ENCODE measurements around the gene WNK2. TPM values are rescaled to one million over a fixed set of nuclear protein-coding genes. Genes with fewer than 3 reads are reported as not detected.

Gene WNK2
- total and polyA plus RNA-seq, 2 donors (not counting 3 experiments of a cell fraction or from before 2014, with no cell fraction given), result not detected

- Histone ChIP-seq H3K9ac (replicated peaks; ENCODE audit: extremely low read depth, insufficient read depth, low read length) (no peak overlapping the region), H3K79me2 (ENCODE audit: control insufficient read depth, insufficient read depth, low read length) (no peaks in the 10 kb centered on the region), H3K27ac (ENCODE audit: insufficient read depth, low read depth, low read length) (no peak overlapping the region), H3K27me3 (ENCODE audit: control insufficient read depth in 2 of 2, insufficient read depth in 2 of 2, low read length in 2 of 2) (peaks cover 40 to 44% of the 10 kb centered on the region in 2 experiments), H3K4me2 (ENCODE audit: insufficient read depth, low read length) (no peak overlapping the region), H3K9me1 (replicated peaks; ENCODE audit: control insufficient read depth, extremely low read depth, insufficient read depth, low read length) (no peaks in the 10 kb centered on the region), H2AFZ (ENCODE audit: low read depth, low read length) (no peak overlapping the region), H3K4me3 (replicated peaks in 1 of 3; ENCODE audit: insufficient read depth in 1 of 3, low read depth in 1 of 3, low read length in 3 of 3) (no peak overlapping the region), H3K36me3 (ENCODE audit: control insufficient read depth in 2 of 2, extremely low read depth in 1 of 2, insufficient read depth in 2 of 2, low read length in 2 of 2) (no peaks in the 10 kb centered on the region), H4K20me1 (replicated peaks; ENCODE audit: control insufficient read depth, extremely low read depth, insufficient read depth, low read length) (no peaks in the 10 kb centered on the region), H3K4me1 (ENCODE audit: control insufficient read depth, extremely low read depth, insufficient read depth, low read length) (no peaks in the 10 kb centered on the region), H3K9me3 (replicated peaks; ENCODE audit: control insufficient read depth, insufficient read depth, low read length) (no peaks in the 10 kb centered on the region)
- ChIA-PET CTCF (interaction anchor here (0.8 kb wide), 1 partner anchor 31 kb away, joined by 3 read pairs; no protein-coding TSS in a partner anchor), POLR2A (no interaction called here)
- no peak for DNase-seq (ENCODE audit: low read depth, low spot score)
- intact Hi-C loops (cut with micrococcal nuclease), result no loop called here
- BruUV-seq (replicated peaks), result no TSS peak
- FAIRE-seq, result no peak
- no peak for TF ChIP-seq JUN (IDR thresholded peaks at IDR 0.05; ENCODE audit: borderline replicate concordance, insufficient read depth, insufficient read length, low read depth)
- no peak for TF ChIP-seq POLR2A (IDR thresholded peaks at IDR 0.05; ENCODE audit: low read depth, low read length)
- TF ChIP-seq MYC (IDR thresholded peaks at IDR 0.05; ENCODE audit: low read depth, low read length), result no peak
- TF ChIP-seq CTCF (IDR thresholded peaks at IDR 0.05; ENCODE audit: extremely low read depth in 1 of 2, insufficient read depth in 1 of 2, low read depth in 1 of 2, low read length in 2 of 2), result no peak
- TF ChIP-seq EZH2 (IDR thresholded peaks at IDR 0.05; ENCODE audit: borderline replicate concordance, low read depth, low read length, severe bottlenecking), result no peak
- no peak for TF ChIP-seq MAX (IDR thresholded peaks at IDR 0.05; ENCODE audit: insufficient read depth, insufficient read length)
- no peak for TF ChIP-seq GATA2 (IDR thresholded peaks at IDR 0.05; ENCODE audit: insufficient read depth, insufficient read length, low read depth, low read length)
- TF ChIP-seq POLR2AphosphoS5 (IDR thresholded peaks at IDR 0.05; ENCODE audit: insufficient read depth, low read depth, low read length), result no peak
- no peak for TF ChIP-seq FOS (IDR thresholded peaks at IDR 0.05; ENCODE audit: borderline replicate concordance, insufficient read depth, low read length)
- dilution Hi-C loops (cut with MboI; ENCODE audit: extremely low pct_ligation_motif_present, low sequenced_read_pairs), result no loop called here
Measured at GRCh38 chr9:93185266-93186214, 1.6 kb downstream of the WNK2 start.

Data from endothelial cell of umbilical vein (primary cell).